GM23248 (cell line): ENCODE data around the gene PLXNB1.

ENCODE experiments used
- EZH2 ChIP-seq: fragments of 200-600 bp; sonication (generic); IDR thresholded peaks from 2 replicates; pipeline ENCODE4 v1.6.1; 2018; ENCODE audit warnings: antibody characterized with exemption, mild to moderate bottlenecking; ENCODE audit not compliant: insufficient read depth, poor library complexity, severe bottlenecking
- EZH2phosphoT487 ChIP-seq: fragments of 200-600 bp; sonication (generic); IDR thresholded peaks from 2 replicates; pipeline ENCODE4 v1.6.1; 2018; ENCODE audit warnings: antibody characterized with exemption, moderate library complexity, mild to moderate bottlenecking, low read depth; ENCODE audit not compliant: insufficient read depth

DNA sequence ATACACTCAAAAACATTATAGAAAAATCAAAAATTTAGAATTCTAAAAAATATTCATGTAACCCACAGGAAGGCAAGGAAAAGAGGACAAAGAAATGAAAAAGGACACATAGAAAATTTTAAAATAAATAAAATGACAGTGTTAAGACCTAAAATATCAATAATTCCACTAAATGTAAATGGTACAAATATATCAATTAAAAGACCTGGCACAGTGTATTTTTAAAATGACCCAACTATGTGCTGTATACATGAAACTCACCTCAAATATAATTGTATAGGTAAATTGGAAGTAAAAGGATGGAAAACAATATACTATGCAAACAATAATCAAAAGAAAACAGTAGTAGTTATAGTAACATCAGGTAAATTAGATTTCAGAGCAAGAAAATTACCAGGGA is 68.0 kb downstream of the PLXNB1 start:
- TF ChIP-seq EZH2 (no peak), EZH2phosphoT487 (no peak)
